ENCODE data around the gene FOXK1.

Gene FOXK1

GRCh38 chr7:4720225-4720624, 38.1 kb downstream of the FOXK1 start:
- in situ Hi-C loops (cut with MboI; ENCODE audit: low sequenced_read_pairs), result no loop called here

- in situ Hi-C loops (cut with MboI; ENCODE audit: low sequenced_read_pairs), result no loop called here
Observed at GRCh38 chr7:4722308-4722707, 40.2 kb downstream of the FOXK1 start.

GRCh38 chr7:4722960-4723630, 41.0 kb downstream of the FOXK1 start:
- in situ Hi-C loops (cut with MboI; ENCODE audit: low sequenced_read_pairs), result no loop called here

GRCh38 chr7:4724648-4725013, 42.5 kb downstream of the FOXK1 start:
- in situ Hi-C loops (cut with MboI; ENCODE audit: low sequenced_read_pairs), result no loop called here

- in situ Hi-C loops (cut with MboI; ENCODE audit: low sequenced_read_pairs), result no loop called here
Observed at GRCh38 chr7:4725014-4725849, 43.1 kb downstream of the FOXK1 start.

GRCh38 chr7:4725850-4726450, 43.9 kb downstream of the FOXK1 start:
- in situ Hi-C loops (cut with MboI; ENCODE audit: low sequenced_read_pairs), result no loop called here

GRCh38 chr7:4726566-4726965, 44.5 kb downstream of the FOXK1 start:
- in situ Hi-C loops (cut with MboI; ENCODE audit: low sequenced_read_pairs), result no loop called here

DNA sequence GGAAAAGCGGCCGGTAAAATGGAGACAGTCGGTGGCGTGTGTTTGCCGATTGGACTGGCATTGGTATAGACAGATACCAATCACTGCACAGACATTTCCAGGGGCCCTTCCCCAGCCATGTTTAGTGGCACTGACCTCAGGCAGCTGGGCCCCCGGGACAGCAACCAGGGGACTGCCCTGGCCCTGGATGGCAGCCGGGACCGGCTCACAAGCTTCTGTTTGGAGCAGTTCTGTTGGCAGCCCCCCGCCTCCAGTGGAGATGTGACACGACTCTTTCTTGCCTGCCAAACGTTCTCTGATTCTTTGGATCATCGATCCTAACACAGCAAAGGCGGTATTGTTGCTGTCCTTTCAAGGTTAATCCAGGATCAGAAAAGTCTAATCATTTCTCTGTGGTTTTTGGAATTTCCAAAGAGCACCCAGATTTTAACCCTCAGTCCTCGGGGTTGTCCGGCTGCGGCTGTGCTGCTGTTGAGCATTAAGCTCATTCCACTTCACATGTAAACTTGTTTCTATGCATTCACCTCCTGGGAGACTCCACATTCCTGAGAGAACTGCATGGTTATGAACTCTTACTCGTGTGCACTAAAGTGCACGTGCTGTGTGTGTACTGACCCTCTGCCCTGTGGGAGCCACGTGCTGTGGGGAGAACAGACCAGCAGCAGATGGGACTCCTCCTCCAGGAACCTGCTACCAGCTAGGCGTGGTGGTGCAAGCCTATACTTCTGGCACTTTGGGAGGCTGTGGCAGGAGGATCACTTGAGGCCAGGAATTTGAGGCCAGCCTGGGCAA, 46.0 kb downstream of the FOXK1 start:
- in situ Hi-C loops (cut with MboI; ENCODE audit: low sequenced_read_pairs), result no loop called here

GRCh38 chr7:4729266-4729665, 47.2 kb downstream of the FOXK1 start:
- in situ Hi-C loops (cut with MboI; ENCODE audit: low sequenced_read_pairs), result no loop called here

GRCh38 chr7:4730276-4730675, 48.2 kb downstream of the FOXK1 start:
- in situ Hi-C loops (cut with MboI; ENCODE audit: low sequenced_read_pairs), result no loop called here

- in situ Hi-C loops (cut with MboI; ENCODE audit: low sequenced_read_pairs), result no loop called here
Observed at GRCh38 chr7:4730971-4731370, 48.9 kb downstream of the FOXK1 start.

- in situ Hi-C loops (cut with MboI; ENCODE audit: low sequenced_read_pairs), result no loop called here
Observed at GRCh38 chr7:4731803-4732202, 49.7 kb downstream of the FOXK1 start.

GRCh38 chr7:4733936-4734528, 51.9 kb downstream of the FOXK1 start:
- in situ Hi-C loops (cut with MboI; ENCODE audit: low sequenced_read_pairs), result no loop called here

GRCh38 chr7:4734587-4735345, 52.7 kb downstream of the FOXK1 start:
- in situ Hi-C loops (cut with MboI; ENCODE audit: low sequenced_read_pairs), result no loop called here

DNA sequence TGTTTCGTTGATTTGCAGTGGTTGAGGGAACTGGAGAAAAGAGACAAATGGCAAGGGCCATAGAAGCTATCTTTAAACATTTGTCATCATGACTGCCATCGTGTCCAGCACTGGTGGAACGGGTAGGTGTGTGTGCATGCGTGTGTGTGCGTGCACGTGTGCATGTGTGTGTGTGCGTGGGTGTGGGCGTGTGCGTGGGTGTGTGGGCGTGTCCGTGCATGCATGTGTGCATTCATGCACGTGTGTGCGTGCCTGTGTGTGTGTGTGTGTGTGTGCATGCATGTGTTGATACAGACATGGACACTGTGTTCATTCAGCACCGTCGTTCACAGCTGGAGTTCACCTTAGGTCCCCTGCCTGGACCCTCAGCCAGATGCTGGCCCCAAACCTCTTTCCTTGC, 55.2 kb downstream of the FOXK1 start:
- in situ Hi-C loops (cut with MboI; ENCODE audit: low sequenced_read_pairs), result no loop called here

DNA sequence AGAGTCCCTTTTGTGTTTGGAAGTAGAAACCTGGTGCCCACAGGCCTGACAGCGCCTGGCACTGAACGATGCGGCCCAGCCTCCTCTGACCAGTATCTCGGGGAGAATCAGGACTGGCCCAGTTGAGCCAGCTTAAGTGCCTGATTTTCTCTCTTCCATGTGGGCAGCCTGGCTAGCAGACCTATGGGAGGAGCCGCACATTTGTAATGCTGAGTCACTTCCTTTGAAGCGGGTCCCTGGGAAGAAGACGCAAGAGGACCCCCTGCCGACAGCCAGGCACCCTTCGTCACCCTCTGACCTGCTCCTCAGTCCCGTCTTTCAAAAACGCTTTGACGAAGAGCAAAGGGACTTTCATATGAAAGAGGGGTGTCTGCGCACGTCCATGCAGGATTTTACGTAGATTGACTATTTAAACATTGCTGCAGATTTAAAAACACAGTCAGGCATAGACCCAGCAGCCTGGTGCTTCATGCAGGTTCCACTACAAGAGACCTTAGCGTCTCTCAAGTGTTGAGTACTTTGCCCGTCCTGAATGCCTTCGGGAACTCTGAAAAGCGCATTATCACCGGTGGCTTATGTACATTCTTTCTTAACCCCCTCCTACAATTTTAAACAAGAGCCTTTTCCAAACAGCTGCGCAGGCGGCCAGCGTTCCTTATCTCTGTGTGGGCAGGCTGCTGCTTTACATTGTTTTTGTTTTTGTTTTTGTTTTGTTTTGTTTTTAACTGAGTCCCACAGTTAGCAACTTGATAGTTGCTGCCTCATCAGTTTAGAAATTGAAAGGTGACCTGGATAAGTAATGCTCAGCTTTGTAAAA, 56.8 kb downstream of the FOXK1 start:
- in situ Hi-C loops (cut with MboI; ENCODE audit: low sequenced_read_pairs), result no loop called here

GRCh38 chr7:4739528-4739992, 57.5 kb downstream of the FOXK1 start:
- in situ Hi-C loops (cut with MboI; ENCODE audit: low sequenced_read_pairs), result no loop called here

GRCh38 chr7:4740796-4741195, 58.7 kb downstream of the FOXK1 start:
- in situ Hi-C loops (cut with MboI; ENCODE audit: low sequenced_read_pairs), result no loop called here

DNA sequence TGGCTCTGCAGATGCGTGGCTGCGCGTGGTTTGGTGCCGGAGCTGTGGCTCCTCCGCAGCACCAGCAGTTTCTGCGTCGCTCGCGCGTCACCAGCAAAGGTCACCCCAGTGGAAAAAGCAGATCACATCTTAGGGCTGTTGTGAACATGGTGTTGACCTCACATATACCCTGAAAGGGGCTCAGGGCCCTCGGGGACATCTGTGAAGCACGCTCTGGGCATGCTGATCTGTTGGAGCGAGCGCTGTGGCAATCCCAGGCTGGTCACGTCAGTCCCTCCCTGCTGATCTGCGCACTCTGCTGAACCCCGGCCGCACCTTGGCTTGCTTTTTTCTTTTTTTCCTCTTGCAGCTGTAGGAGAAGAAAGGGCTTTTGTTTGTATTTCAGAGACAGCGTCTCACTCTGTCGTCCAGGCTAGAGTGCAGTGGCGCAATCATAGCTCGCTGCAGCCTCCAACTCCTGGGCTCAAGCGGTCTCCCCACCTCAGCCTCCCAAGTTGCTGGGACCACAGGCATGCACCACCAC, 60.0 kb downstream of the FOXK1 start:
- in situ Hi-C loops (cut with MboI; ENCODE audit: low sequenced_read_pairs), result no loop called here
